PC-3 (cell line): ENCODE data around the gene ATP5F1A.

Source experiments
- EZH2 ChIP-seq: fragments of 300-600 bp; sonication (generic); IDR thresholded peaks from one replicate; pipeline ENCODE4 v1.6.1; 2017; ENCODE audit warnings: antibody characterized with exemption, mild to moderate bottlenecking, low read length; ENCODE audit not compliant: unreplicated experiment
- TF ChIP-seq, protein P1 (sequence below): fragments of 300-600 bp; sonication (generic); conservative IDR thresholded peaks from 2 replicates; pipeline ENCODE4 v1.5.1; 2017; ENCODE audit warnings: antibody characterized with exemption, low read depth, mild to moderate bottlenecking, low read length

- TF ChIP-seq, protein P1, sequence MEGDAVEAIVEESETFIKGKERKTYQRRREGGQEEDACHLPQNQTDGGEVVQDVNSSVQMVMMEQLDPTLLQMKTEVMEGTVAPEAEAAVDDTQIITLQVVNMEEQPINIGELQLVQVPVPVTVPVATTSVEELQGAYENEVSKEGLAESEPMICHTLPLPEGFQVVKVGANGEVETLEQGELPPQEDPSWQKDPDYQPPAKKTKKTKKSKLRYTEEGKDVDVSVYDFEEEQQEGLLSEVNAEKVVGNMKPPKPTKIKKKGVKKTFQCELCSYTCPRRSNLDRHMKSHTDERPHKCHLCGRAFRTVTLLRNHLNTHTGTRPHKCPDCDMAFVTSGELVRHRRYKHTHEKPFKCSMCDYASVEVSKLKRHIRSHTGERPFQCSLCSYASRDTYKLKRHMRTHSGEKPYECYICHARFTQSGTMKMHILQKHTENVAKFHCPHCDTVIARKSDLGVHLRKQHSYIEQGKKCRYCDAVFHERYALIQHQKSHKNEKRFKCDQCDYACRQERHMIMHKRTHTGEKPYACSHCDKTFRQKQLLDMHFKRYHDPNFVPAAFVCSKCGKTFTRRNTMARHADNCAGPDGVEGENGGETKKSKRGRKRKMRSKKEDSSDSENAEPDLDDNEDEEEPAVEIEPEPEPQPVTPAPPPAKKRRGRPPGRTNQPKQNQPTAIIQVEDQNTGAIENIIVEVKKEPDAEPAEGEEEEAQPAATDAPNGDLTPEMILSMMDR = no peak
- no peak for TF ChIP-seq EZH2
Measured at GRCh38 chr18:46104128-46104911, 6.2 kb upstream of the ATP5F1A start, which contains the start of gene HAUS1.
